Measurements from ENCODE around the gene TKTL1.
"Not testable (repeated sequence)": the region's sequence is repeated elsewhere in the genome, so short reads cannot be mapped to it uniquely, and the experiment has no call there.

TKTL1 gene

DNA sequence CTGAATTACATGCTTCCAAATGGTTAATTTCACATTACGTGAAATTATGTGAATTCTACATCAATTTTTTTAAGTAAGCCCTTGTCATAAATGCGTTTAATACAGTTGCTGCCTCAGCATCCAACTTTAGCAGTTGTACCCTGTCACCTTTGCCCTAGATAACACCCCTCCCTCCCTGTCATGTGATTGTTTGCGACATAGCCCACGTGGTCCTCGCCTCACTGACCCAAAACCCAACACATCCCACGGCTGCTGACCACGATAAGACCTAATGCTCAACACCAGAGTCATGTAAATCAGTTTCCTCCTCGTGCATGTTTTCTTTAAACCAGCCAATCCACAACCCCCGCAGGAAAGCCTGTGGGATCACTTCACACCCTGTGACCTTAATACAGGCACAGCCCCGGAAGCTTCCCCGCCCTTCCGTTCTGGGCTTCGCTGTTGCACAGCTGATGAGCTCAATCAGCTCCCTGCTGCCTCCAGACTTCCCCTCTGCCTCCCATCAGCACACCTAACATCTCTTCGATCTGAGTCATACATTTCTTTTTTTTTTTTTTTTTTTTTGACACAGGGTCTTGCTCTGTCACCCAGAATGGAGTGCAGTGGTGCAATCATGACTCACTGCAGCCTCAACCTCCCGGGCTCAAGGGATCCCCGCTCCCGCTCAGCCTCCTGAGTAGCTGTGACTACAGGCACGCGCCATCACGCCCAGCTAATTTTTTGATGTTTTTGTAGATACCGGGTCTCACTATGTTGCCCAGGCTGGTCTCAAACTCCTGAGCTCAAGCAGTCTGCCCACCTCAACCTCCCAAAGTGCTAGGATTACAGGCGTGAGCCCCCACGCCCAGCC lies 10.9 kb upstream of the TKTL1 start:
- not testable (repeated sequence) for H3K36me3 ChIP-seq (ENCODE audit: insufficient read depth, low read length)

DNA sequence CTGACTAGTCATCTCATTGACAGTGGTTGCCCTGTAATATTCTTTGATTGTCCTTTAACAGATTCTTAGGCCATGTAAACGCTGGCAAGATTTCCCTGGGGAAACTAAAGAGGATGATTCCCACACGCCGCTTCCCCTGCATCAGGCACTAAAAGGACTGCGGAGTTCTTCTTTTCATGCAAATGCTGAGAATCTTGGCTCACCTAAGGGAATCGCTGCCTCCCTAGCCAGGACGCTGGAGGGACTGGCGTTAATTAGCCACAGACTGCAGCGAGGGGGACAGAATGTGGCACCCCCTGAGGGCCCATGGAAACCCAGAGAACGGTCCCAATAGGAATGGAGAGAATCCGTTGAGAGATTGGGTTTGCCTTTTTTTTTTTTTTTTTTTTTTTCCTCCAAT lies 9.2 kb upstream of the TKTL1 start:
- not testable (repeated sequence) for H3K27ac ChIP-seq (ENCODE audit: low read length); ATAC-seq (ENCODE audit: insufficient read depth, low read depth); H2AFZ ChIP-seq (ENCODE audit: low read depth, low read length); H3K9me3 ChIP-seq (ENCODE audit: insufficient read depth, low read length, severe bottlenecking); H3K9ac ChIP-seq (ENCODE audit: low read depth, low read length); H3K4me1 ChIP-seq (ENCODE audit: insufficient read depth, low read length); H4K20me1 ChIP-seq (ENCODE audit: insufficient read depth, low read length); H3K27me3 ChIP-seq (ENCODE audit: insufficient read depth, low read length, poor library complexity); DNase-seq; H3K79me2 ChIP-seq (ENCODE audit: insufficient read depth, low read length); H3K36me3 ChIP-seq (ENCODE audit: insufficient read depth, low read length); H3K4me3 ChIP-seq (ENCODE audit: low read depth in 1 of 2, low read length in 2 of 2); H3K4me2 ChIP-seq (ENCODE audit: insufficient read depth, low read length)

More for the DNA sequence above, 10.9 kb upstream of the TKTL1 start:
- H4K20me1 ChIP-seq (ENCODE audit: insufficient read depth, low read length); H3K9ac ChIP-seq (ENCODE audit: low read depth, low read length); H3K4me2 ChIP-seq (ENCODE audit: insufficient read depth, low read length); H3K79me2 ChIP-seq (ENCODE audit: insufficient read depth, low read length); H3K4me3 ChIP-seq (ENCODE audit: low read depth in 1 of 2, low read length in 2 of 2); H3K27ac ChIP-seq (ENCODE audit: low read length); H2AFZ ChIP-seq (ENCODE audit: low read depth, low read length); H3K9me3 ChIP-seq (ENCODE audit: insufficient read depth, low read length, severe bottlenecking); DNase-seq; H3K4me1 ChIP-seq (ENCODE audit: insufficient read depth, low read length); H3K27me3 ChIP-seq (ENCODE audit: insufficient read depth, low read length, poor library complexity): not testable (repeated sequence)
- ATAC-seq (ENCODE audit: insufficient read depth, low read depth): peak; percentile 98

- H3K4me3 ChIP-seq (ENCODE audit: low read depth in 1 of 2, low read length in 2 of 2): no peak within 1 kb of the TSS
- no peak within 1 kb of the TSS for H2AFZ ChIP-seq (ENCODE audit: low read depth, low read length)
- DNase-seq (no peak), ATAC-seq (ENCODE audit: insufficient read depth, low read depth) (no peak)
- H3K4me2 ChIP-seq (ENCODE audit: insufficient read depth, low read length): no peak within 1 kb of the TSS
- H3K9me3 ChIP-seq (ENCODE audit: insufficient read depth, low read length, severe bottlenecking): no peaks in the 10 kb centered on the region
- H3K9ac ChIP-seq (ENCODE audit: low read depth, low read length): no peak within 1 kb of the TSS
- no peaks in the 10 kb centered on the region for H3K4me1 ChIP-seq (ENCODE audit: insufficient read depth, low read length)
- H3K36me3 ChIP-seq (ENCODE audit: insufficient read depth, low read length): no peaks in the 10 kb centered on the region
- no peaks in the 10 kb centered on the region for H4K20me1 ChIP-seq (ENCODE audit: insufficient read depth, low read length)
- no peaks in the 10 kb centered on the region for H3K79me2 ChIP-seq (ENCODE audit: insufficient read depth, low read length)
- TF ChIP-seq, protein P1, sequence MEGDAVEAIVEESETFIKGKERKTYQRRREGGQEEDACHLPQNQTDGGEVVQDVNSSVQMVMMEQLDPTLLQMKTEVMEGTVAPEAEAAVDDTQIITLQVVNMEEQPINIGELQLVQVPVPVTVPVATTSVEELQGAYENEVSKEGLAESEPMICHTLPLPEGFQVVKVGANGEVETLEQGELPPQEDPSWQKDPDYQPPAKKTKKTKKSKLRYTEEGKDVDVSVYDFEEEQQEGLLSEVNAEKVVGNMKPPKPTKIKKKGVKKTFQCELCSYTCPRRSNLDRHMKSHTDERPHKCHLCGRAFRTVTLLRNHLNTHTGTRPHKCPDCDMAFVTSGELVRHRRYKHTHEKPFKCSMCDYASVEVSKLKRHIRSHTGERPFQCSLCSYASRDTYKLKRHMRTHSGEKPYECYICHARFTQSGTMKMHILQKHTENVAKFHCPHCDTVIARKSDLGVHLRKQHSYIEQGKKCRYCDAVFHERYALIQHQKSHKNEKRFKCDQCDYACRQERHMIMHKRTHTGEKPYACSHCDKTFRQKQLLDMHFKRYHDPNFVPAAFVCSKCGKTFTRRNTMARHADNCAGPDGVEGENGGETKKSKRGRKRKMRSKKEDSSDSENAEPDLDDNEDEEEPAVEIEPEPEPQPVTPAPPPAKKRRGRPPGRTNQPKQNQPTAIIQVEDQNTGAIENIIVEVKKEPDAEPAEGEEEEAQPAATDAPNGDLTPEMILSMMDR (IDR thresholded peaks at IDR 0.05; ENCODE audit: borderline replicate concordance, extremely low read depth, low read length, poor library complexity, severe bottlenecking): no peak
- no peak for TF ChIP-seq EZH2 (IDR thresholded peaks at IDR 0.05; ENCODE audit: borderline replicate concordance, low read depth, low read length, severe bottlenecking)
- no peak within 1 kb of the TSS for H3K27ac ChIP-seq (ENCODE audit: low read length)
- H3K27me3 ChIP-seq (ENCODE audit: insufficient read depth, low read length, poor library complexity): no peaks in the 10 kb centered on the region
Measured at GRCh38 chrX:154294791-154295574, 612 bp upstream of the TKTL1 start, which contains the start of gene TEX28. TSS of gene TEX28 (minus strand) at chrX:154295124. CDS start at chrX:154292117, 3,007 bp downstream.

- Histone ChIP-seq H3K4me3 (ENCODE audit: low read depth in 1 of 2, low read length in 2 of 2) (no peak overlapping the region), H3K9me3 (ENCODE audit: insufficient read depth, low read length, severe bottlenecking) (no peaks in the 10 kb centered on the region), H3K36me3 (ENCODE audit: insufficient read depth, low read length) (no peaks in the 10 kb centered on the region), H3K4me1 (ENCODE audit: insufficient read depth, low read length) (no peaks in the 10 kb centered on the region), H3K79me2 (ENCODE audit: insufficient read depth, low read length) (no peaks in the 10 kb centered on the region), H2AFZ (ENCODE audit: low read depth, low read length) (no peak overlapping the region), H3K4me2 (ENCODE audit: insufficient read depth, low read length) (no peak overlapping the region), H3K27me3 (ENCODE audit: insufficient read depth, low read length, poor library complexity) (no peaks in the 10 kb centered on the region), H4K20me1 (ENCODE audit: insufficient read depth, low read length) (no peaks in the 10 kb centered on the region), H3K27ac (ENCODE audit: low read length) (no peak overlapping the region), H3K9ac (ENCODE audit: low read depth, low read length) (no peak overlapping the region)
- ATAC-seq (ENCODE audit: insufficient read depth, low read depth): no peak
- DNase-seq: no peak
- TF ChIP-seq, protein P1 (IDR thresholded peaks at IDR 0.05; ENCODE audit: borderline replicate concordance, extremely low read depth, low read length, poor library complexity, severe bottlenecking): no peak
- no peak for TF ChIP-seq EZH2 (IDR thresholded peaks at IDR 0.05; ENCODE audit: borderline replicate concordance, low read depth, low read length, severe bottlenecking)
Measured at GRCh38 chrX:154296731-154297130, 1.1 kb downstream of the TKTL1 start.

Data from DND-41 (cell line).